ENCODE measurements around the gene OIT3.

Gene OIT3

DNA sequence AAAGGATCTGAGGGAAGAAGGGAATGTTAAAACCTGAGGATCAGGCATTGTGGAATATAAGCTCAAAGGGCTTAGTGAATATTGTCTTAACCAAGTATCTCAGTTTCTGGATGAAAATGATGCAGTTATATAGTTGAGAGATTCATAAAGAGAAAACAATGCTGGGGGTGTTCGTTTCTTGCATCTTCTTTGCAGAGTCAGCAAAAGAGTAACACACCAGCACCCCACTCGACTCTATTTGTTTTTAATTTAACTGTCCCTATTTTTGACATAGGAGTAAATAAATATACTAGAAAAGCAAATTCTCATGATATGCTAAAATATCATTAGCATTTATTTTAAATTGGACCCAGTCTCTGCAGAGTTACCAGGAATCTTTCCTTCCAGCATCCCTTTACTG, 7.6 kb upstream of the OIT3 start:
- no peak for DNase-seq (ENCODE audit: low read depth)
- no peak for TF ChIP-seq CTCF (IDR thresholded peaks at IDR 0.05; ENCODE audit: low read length, missing control alignments)
- no peak overlapping the region for H3K4me3 ChIP-seq (replicated peaks; ENCODE audit: low read depth, low read length)

DNA sequence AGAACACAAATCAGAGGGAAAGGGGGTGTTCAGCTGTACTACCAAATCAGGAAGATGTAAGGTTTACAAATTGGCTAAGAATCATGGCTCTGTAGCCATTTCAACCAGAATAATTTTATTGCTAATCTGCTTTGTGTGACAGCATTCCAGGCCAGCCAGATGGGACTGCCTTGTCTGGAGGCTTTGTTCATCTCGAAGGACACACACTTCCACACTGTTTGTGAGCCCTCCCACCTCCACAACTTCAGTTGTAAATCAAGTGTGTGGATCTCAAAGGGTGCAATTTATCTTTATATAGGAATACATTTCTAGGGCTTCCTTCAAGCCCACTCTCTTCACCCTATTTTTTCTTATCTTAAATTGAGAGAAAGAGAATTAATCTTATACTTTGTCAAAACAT, 6.9 kb upstream of the OIT3 start:
- no peak overlapping the region for H3K4me3 ChIP-seq (replicated peaks; ENCODE audit: low read depth, low read length)
- no peak for TF ChIP-seq CTCF (IDR thresholded peaks at IDR 0.05; ENCODE audit: low read length, missing control alignments)
- DNase-seq (ENCODE audit: low read depth): peak; percentile 10

DNA sequence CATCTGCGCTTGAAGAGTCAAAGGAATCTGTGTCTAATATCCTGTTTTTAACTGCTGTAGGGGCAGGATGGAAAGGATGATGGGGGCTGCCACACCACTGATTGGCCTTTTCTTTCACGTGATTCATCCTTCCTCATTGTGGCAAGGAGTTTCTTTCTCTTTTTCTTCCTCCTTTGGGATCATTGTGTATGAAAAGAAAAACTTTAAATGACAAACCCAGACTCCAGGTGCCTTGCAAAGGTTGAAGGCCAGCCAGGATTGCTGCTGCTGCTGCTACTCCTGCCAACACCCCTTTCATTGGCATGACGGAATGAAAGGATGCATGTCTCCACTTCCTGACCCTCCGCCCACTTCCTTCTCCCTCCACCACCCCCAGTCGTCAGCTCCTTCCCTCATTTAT, 6.5 kb upstream of the OIT3 start:
- TF ChIP-seq CTCF (IDR thresholded peaks at IDR 0.05; ENCODE audit: low read length, missing control alignments): no peak
- H3K4me3 ChIP-seq (replicated peaks; ENCODE audit: low read depth, low read length): no peak overlapping the region
- DNase-seq (ENCODE audit: low read depth): peak; percentile 26

- DNase-seq (ENCODE audit: low read depth): no peak
- no peak for TF ChIP-seq CTCF (IDR thresholded peaks at IDR 0.05; ENCODE audit: low read length, missing control alignments)
- no peak overlapping the region for H3K4me3 ChIP-seq (replicated peaks; ENCODE audit: low read depth, low read length)
Measured at GRCh38 chr10:72888151-72888638, 5.3 kb upstream of the OIT3 start.

GRCh38 chr10:72889391-72889831, 4.1 kb upstream of the OIT3 start:
- TF ChIP-seq CTCF (IDR thresholded peaks at IDR 0.05; ENCODE audit: low read length, missing control alignments): no peak
- DNase-seq (ENCODE audit: low read depth): peak; percentile 65
- no peak overlapping the region for H3K4me3 ChIP-seq (replicated peaks; ENCODE audit: low read depth, low read length)

GRCh38 chr10:72890086-72890485, 3.5 kb upstream of the OIT3 start:
- no peak for DNase-seq (ENCODE audit: low read depth)
- H3K4me3 ChIP-seq (replicated peaks; ENCODE audit: low read depth, low read length): no peak overlapping the region
- TF ChIP-seq CTCF (IDR thresholded peaks at IDR 0.05; ENCODE audit: low read length, missing control alignments): no peak

- DNase-seq (ENCODE audit: low read depth): no peak
- TF ChIP-seq CTCF (IDR thresholded peaks at IDR 0.05; ENCODE audit: low read length, missing control alignments): no peak
- no peak overlapping the region for H3K4me3 ChIP-seq (replicated peaks; ENCODE audit: low read depth, low read length)
Measured at GRCh38 chr10:72895236-72895850, 1.8 kb downstream of the OIT3 start.
